ENCODE data around the gene NFYC.

The NFYC gene

DNA sequence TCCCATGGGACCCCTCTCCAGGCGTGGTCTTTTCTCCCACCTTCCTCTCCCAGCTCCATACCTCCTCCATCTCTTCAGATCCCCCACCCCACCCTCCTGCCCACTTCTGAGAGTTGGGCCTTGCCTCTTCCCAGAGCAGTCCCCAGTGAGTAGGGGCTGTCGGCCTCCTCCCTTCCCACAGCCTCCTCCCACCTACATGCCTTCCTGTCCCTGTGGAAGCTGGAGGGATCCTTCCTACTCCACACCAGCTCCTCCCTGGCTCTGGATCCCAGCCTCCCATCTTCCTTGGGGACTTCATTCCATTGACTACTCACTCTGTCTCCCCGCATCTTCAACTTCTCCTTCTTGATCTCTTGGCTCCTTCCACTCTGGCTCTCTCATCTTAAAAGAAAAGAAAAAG lies 116.9 kb downstream of the NFYC start:
- H3K4me3 ChIP-seq (ENCODE audit: low read depth, low read length), result no peak overlapping the region
- no peak for DNase-seq (ENCODE audit: low read depth)
- TF ChIP-seq, protein P1, sequence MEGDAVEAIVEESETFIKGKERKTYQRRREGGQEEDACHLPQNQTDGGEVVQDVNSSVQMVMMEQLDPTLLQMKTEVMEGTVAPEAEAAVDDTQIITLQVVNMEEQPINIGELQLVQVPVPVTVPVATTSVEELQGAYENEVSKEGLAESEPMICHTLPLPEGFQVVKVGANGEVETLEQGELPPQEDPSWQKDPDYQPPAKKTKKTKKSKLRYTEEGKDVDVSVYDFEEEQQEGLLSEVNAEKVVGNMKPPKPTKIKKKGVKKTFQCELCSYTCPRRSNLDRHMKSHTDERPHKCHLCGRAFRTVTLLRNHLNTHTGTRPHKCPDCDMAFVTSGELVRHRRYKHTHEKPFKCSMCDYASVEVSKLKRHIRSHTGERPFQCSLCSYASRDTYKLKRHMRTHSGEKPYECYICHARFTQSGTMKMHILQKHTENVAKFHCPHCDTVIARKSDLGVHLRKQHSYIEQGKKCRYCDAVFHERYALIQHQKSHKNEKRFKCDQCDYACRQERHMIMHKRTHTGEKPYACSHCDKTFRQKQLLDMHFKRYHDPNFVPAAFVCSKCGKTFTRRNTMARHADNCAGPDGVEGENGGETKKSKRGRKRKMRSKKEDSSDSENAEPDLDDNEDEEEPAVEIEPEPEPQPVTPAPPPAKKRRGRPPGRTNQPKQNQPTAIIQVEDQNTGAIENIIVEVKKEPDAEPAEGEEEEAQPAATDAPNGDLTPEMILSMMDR (IDR thresholded peaks at IDR 0.05; ENCODE audit: control insufficient read depth, extremely low read depth, insufficient read depth), result no peak

DNA sequence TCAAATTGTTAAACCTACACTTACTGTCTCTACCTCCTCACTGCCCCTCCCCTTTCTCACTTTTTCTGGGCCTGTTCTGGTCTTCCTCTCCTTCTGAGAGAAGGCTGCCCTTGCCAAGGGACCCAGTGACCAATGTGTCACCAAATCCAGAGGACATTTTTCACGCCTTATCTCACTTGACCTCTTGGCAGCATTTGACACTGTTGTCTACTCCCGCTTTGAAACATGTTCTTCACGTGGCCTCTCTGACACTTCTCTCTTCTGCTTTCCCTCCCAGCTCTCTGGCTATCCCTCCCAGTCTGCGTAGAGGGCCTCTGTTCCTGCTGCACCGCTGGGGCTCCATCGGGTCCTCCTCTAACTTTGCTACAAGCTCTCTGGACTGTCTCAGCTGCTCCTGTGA lies 117.4 kb downstream of the NFYC start:
- TF ChIP-seq, protein P1 (IDR thresholded peaks at IDR 0.05; ENCODE audit: control insufficient read depth, extremely low read depth, insufficient read depth), result no peak
- DNase-seq (ENCODE audit: low read depth), result no peak
- no peak overlapping the region for H3K4me3 ChIP-seq (ENCODE audit: low read depth, low read length)

DNA sequence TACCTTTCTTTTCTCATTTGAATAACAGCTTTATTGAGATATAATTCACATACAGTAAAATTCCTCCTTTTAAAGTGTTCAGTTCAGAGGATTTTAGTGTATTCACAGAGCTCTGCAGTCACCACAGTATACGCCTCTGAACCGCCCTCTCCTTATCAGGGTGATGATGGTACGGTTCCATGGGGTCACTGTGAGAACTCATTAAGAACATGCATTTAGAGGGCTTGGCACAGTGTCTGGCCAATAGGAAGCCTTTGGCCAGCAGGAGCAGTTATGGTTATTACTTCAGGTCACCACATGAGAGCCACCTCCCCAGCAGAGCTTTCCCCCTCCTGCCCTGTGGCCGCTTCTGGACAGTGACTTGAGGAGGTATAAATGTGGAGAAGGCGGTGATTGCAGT lies 119.4 kb downstream of the NFYC start:
- no peak for DNase-seq (ENCODE audit: low read depth)
- no peak overlapping the region for H3K4me3 ChIP-seq (ENCODE audit: low read depth, low read length)
- TF ChIP-seq, protein P1 (IDR thresholded peaks at IDR 0.05; ENCODE audit: control insufficient read depth, extremely low read depth, insufficient read depth), result no peak

DNA sequence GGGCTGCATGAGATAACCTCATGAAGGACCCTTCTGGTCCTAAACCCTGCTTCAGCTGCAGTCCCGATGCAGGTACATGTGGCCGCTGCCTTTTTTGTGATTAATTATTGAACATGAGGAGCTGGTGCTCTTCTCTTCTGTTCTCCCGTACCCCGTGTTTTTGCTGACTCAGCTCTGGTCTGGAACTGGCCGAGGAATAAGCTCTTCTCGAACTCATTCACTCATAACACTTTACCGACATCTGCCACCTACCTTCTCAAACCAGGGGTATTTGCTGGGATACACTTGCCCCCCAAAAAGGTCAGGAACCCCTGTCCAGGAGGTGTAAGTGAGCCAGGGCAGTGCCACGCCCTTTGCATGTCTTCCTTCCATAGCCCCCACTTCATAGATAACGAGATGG lies 123.9 kb downstream of the NFYC start:
- DNase-seq (ENCODE audit: low read depth), result no peak
- H3K4me3 ChIP-seq (ENCODE audit: low read depth, low read length), result no peak overlapping the region
- TF ChIP-seq, protein P1 (IDR thresholded peaks at IDR 0.05; ENCODE audit: control insufficient read depth, extremely low read depth, insufficient read depth), result no peak

DNA sequence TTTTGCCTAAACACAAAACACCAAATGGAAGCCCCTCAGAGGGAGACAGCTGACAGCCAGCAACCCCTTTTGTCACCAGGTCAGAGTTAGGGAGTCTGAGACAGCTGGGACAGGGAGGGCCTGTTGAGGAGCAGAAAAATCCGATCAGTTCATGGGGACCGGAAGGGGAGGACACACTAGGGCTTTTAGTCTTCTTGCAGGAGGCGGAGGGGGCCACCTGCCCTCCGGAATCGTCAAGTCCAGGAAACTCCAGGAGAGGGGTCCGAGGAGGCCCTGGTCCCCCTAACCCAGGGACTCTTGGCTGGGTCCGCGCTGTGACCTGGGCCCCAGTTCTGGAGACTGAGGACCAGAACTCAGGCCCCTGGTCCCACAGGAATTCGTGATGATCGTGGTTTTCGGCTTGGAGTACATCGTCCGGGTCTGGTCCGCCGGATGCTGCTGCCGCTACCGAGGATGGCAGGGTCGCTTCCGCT lies 126.3 kb downstream of the NFYC start:
- TF ChIP-seq, protein P1 (IDR thresholded peaks at IDR 0.05; ENCODE audit: control insufficient read depth, extremely low read depth, insufficient read depth), result no peak
- H3K4me3 ChIP-seq (ENCODE audit: low read depth, low read length), result no peak overlapping the region
- no peak for DNase-seq (ENCODE audit: low read depth)

DNA sequence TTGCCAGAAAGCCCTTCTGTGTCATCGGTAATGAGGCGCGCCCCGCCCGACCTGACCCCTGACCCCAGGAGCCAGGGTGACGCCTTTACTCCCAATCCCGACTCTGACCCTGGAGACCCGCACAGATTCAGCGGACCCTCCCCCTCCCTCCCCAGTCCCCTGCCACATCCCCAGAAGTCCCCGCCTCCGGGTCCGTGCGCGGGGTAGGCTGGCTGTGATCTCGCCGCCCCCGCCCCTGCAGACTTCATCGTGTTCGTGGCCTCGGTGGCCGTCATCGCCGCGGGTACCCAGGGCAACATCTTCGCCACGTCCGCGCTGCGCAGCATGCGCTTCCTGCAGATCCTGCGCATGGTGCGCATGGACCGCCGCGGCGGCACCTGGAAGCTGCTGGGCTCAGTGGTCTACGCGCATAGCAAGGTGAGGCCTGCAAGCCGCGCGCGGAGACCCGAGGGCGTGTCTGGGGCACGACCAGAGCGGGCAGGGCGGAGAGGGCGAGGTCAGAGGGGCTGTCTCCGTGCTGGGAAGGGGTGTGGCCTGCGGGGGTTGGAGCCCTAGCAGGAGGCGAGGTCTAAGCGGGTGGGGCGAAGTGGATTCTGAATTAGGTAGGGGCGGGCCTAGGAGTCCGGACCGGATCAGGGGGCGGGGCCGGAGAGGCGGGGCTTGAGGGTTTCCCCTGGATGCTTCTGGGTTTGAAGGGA lies 126.9 kb downstream of the NFYC start:
- TF ChIP-seq, protein P1 (IDR thresholded peaks at IDR 0.05; ENCODE audit: control insufficient read depth, extremely low read depth, insufficient read depth), result no peak
- no peak overlapping the region for H3K4me3 ChIP-seq (ENCODE audit: low read depth, low read length)
- no peak for DNase-seq (ENCODE audit: low read depth)

DNA sequence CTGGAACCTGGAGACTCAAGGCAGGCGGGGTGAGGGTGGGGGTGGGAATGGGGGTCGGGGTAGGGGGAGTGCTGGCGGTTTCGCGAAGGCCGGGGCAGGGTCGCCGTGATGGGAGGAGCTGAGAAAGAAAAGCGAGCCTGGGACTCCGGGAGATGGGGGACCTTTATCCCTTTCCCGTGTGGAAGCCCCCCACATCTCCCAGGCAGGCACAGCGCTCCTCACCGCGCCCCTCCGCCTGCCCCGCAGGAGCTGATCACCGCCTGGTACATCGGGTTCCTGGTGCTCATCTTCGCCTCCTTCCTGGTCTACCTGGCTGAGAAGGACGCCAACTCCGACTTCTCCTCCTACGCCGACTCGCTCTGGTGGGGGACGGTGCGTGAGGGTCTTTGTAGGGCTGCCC lies 127.6 kb downstream of the NFYC start:
- no peak for DNase-seq (ENCODE audit: low read depth)
- TF ChIP-seq, protein P1 (IDR thresholded peaks at IDR 0.05; ENCODE audit: control insufficient read depth, extremely low read depth, insufficient read depth), result no peak
- no peak overlapping the region for H3K4me3 ChIP-seq (ENCODE audit: low read depth, low read length)

All from LNCaP clone FGC (cell line).